Hematopoietic multipotent progenitor cell treated with erythropoietin and hydrocortisone succinate and interleukin-3 and kit ligand, for 8 days (in vitro differentiated cells): ENCODE data around the gene KLRC4.

Experiments
- DNase-seq: peaks from one replicate; pipeline ENCODE4 v3.0.0-alpha.2; 2015

Gene KLRC4

GRCh38 chr12:10366875-10367274 is 42.7 kb downstream of the KLRC4 start:
- peak; percentile 55 for DNase-seq

- peak; percentile 54 for DNase-seq
These were observed 43.7 kb downstream of the KLRC4 start for GRCh38 chr12:10365696-10366405.

- DNase-seq, result peak; percentile 87
These were observed 44.5 kb downstream of the KLRC4 start for GRCh38 chr12:10364815-10365622.

- peak; percentile 71 for DNase-seq
These were observed 45.4 kb downstream of the KLRC4 start for GRCh38 chr12:10363914-10364814.

- DNase-seq, result no peak
These were observed 46.0 kb downstream of the KLRC4 start for GRCh38 chr12:10363658-10363913.

- peak; percentile 83 for DNase-seq
These were observed 46.5 kb downstream of the KLRC4 start for GRCh38 chr12:10362828-10363657.

GRCh38 chr12:10362325-10362724 is 47.2 kb downstream of the KLRC4 start:
- peak; percentile 23 for DNase-seq

GRCh38 chr12:10361622-10362021 is 47.9 kb downstream of the KLRC4 start:
- DNase-seq, result no peak

- peak; percentile 26 for DNase-seq
These were observed 48.5 kb downstream of the KLRC4 start for GRCh38 chr12:10361084-10361483.

- DNase-seq, result no peak
These were observed 50.6 kb downstream of the KLRC4 start for GRCh38 chr12:10358969-10359368.

GRCh38 chr12:10358131-10358530 is 51.4 kb downstream of the KLRC4 start:
- no peak for DNase-seq
